ENCODE results near the gene ADA.
"Not testable (repeated sequence)": the region's sequence is repeated elsewhere in the genome, so short reads cannot be mapped to it uniquely, and the experiment has no call there.

ADA gene

GRCh38 chr20:44599715-44600114, 51.8 kb downstream of the ADA start:
- DNase-seq (ENCODE audit: low read depth): no peak

GRCh38 chr20:44598423-44599305, 52.8 kb downstream of the ADA start:
- DNase-seq (ENCODE audit: low read depth): no peak

GRCh38 chr20:44597930-44598329, 53.6 kb downstream of the ADA start:
- no peak for DNase-seq (ENCODE audit: low read depth)

- no peak for DNase-seq (ENCODE audit: low read depth)
Measured at GRCh38 chr20:44597516-44597915, 54.0 kb downstream of the ADA start.

GRCh38 chr20:44596876-44597275, 54.6 kb downstream of the ADA start:
- DNase-seq (ENCODE audit: low read depth): no peak

GRCh38 chr20:44596010-44596409, 55.5 kb downstream of the ADA start:
- no peak for DNase-seq (ENCODE audit: low read depth)

GRCh38 chr20:44594730-44595129, 56.8 kb downstream of the ADA start:
- DNase-seq (ENCODE audit: low read depth): peak; percentile 50

GRCh38 chr20:44593751-44594150, 57.7 kb downstream of the ADA start:
- no peak for DNase-seq (ENCODE audit: low read depth)

- no peak for DNase-seq (ENCODE audit: low read depth)
Measured at GRCh38 chr20:44592366-44592765, 59.1 kb downstream of the ADA start.

- DNase-seq (ENCODE audit: low read depth): no peak
Measured at GRCh38 chr20:44590980-44591778, 60.3 kb downstream of the ADA start.

GRCh38 chr20:44589537-44589936, 62.0 kb downstream of the ADA start:
- no peak for DNase-seq (ENCODE audit: low read depth)

GRCh38 chr20:44588321-44588720, 63.2 kb downstream of the ADA start:
- DNase-seq (ENCODE audit: low read depth): not testable (repeated sequence)

GRCh38 chr20:44587035-44587980, 64.2 kb downstream of the ADA start:
- no peak for DNase-seq (ENCODE audit: low read depth)

GRCh38 chr20:44586289-44586911, 65.1 kb downstream of the ADA start:
- DNase-seq (ENCODE audit: low read depth): no peak

- no peak for DNase-seq (ENCODE audit: low read depth)
Measured at GRCh38 chr20:44585057-44585963, 66.2 kb downstream of the ADA start.

GRCh38 chr20:44584162-44584561, 67.3 kb downstream of the ADA start:
- no peak for DNase-seq (ENCODE audit: low read depth)

- DNase-seq (ENCODE audit: low read depth): no peak
Measured at GRCh38 chr20:44583157-44583556, 68.3 kb downstream of the ADA start.

GRCh38 chr20:44582311-44583025, 69.0 kb downstream of the ADA start, which contains the start of gene PKIG:
TSS of gene PKIG (plus strand) at chr20:44582579. CDS start at chr20:44614557, 31,978 bp downstream.
- DNase-seq (ENCODE audit: low read depth): peak; percentile 24

- no peak for DNase-seq (ENCODE audit: low read depth)
Measured at GRCh38 chr20:44581515-44581914, 70.0 kb downstream of the ADA start.
